ENCODE measurements around the gene LGALS3.

DNA sequence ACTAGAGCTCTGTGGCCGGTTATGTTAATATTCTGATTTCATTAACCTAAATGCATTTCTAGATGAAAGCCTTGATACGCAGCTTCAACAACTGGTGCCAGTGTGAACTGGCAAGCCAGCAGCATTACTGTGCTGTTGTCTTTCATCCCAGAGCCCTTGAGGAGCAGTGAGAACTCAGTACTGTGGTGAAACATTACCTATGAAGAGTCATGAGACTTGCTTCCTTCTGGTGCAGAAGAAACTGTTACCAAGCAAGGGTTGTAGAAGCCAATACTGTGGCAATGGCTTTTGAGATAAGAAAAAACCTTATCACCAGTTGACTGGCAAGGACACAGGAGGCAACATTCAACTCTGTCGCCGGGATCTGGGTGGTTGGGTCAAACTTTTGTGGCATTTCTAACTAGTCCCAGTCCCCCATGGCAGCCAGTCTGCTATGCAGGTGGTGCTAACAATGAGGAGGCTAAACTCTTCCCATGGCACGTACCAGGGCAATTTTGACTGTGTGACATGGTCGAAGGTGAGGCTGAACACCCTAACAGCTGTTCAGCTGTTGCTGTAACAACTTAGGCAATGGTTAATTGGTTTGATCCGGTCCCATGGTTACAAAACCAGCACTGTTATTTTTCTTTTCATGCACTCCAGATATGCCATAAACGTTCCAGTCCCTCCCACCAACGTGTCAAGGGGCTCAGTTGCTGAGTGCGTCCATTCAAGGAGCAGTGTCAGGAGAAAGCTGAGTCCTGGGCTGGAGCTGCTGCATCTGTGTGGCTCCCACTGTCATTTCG lies 12.6 kb upstream of the LGALS3 start:
- TF ChIP-seq POLR2AphosphoS5 (IDR thresholded peaks at IDR 0.05; ENCODE audit: borderline replicate concordance, low read depth, low read length) = no peak
- no peak for TF ChIP-seq EZH2 (IDR thresholded peaks at IDR 0.05)
- TF ChIP-seq FOXP2 (optimal IDR thresholded peaks at IDR 0.05; ENCODE audit: control extremely low read depth, extremely low read length, insufficient read depth) = no peak

Data from SK-N-MC (cell line).